Fibroblast of skin of right quadriceps (primary cell): Measurements from ENCODE around the gene DCTPP1.
"Not testable (repeated sequence)": the region's sequence is repeated elsewhere in the genome, so short reads cannot be mapped to it uniquely, and the experiment has no call there.

Experiments
- DNase-seq: peaks from one replicate; pipeline ENCODE4 v3.0.0-alpha.2; 2013

The DCTPP1 gene

GRCh38 chr16:30409125-30410060 lies 20.4 kb downstream of the DCTPP1 start:
- peak; percentile 83 for DNase-seq

GRCh38 chr16:30407804-30408534 lies 21.9 kb downstream of the DCTPP1 start:
- no peak for DNase-seq

- peak; percentile 87 for DNase-seq
Measured at GRCh38 chr16:30407102-30407803, 22.6 kb downstream of the DCTPP1 start, which contains the start of gene ZNF771. ZNF771 (plus strand) TSS chr16:30407606; CDS start chr16:30408054, 448 bp downstream.

- DNase-seq: no peak
Measured at GRCh38 chr16:30406795-30407101, 23.1 kb downstream of the DCTPP1 start.

- DNase-seq: no peak
Measured at GRCh38 chr16:30401768-30402425, 27.9 kb downstream of the DCTPP1 start.

GRCh38 chr16:30399435-30400186 lies 30.2 kb downstream of the DCTPP1 start:
- DNase-seq: no peak

- DNase-seq: no peak
Measured at GRCh38 chr16:30398661-30399434, 31.0 kb downstream of the DCTPP1 start.

GRCh38 chr16:30397776-30398660 lies 31.8 kb downstream of the DCTPP1 start:
- DNase-seq: no peak

- DNase-seq: no peak
Measured at GRCh38 chr16:30397056-30397455, 32.8 kb downstream of the DCTPP1 start.

- DNase-seq: not testable (repeated sequence)
Measured at GRCh38 chr16:30396627-30397026, 33.2 kb downstream of the DCTPP1 start.

GRCh38 chr16:30395992-30396585 lies 33.7 kb downstream of the DCTPP1 start:
- no peak for DNase-seq

GRCh38 chr16:30395155-30395991 lies 34.5 kb downstream of the DCTPP1 start, which contains the start of gene ZNF48:
ZNF48 (plus strand) TSS chr16:30395420; CDS start chr16:30395795, 375 bp downstream.
- DNase-seq: peak; percentile 83

- no peak for DNase-seq
Measured at GRCh38 chr16:30394592-30395154, 35.2 kb downstream of the DCTPP1 start.

GRCh38 chr16:30383521-30383920 lies 46.3 kb downstream of the DCTPP1 start:
- DNase-seq: no peak

GRCh38 chr16:30382111-30382881 lies 47.5 kb downstream of the DCTPP1 start, which contains the start of gene SEPTIN1:
SEPTIN1 (minus strand) TSS chr16:30382561; CDS start chr16:30382542, 19 bp downstream.
- DNase-seq: no peak

GRCh38 chr16:30381291-30382041 lies 48.4 kb downstream of the DCTPP1 start:
- DNase-seq: no peak

- no peak for DNase-seq
Measured at GRCh38 chr16:30380803-30381208, 49.0 kb downstream of the DCTPP1 start.
